HepG2 (cell line): ENCODE results near the gene AGPAT3.

Experiments used
- ATF2 ChIP-seq: sonication (generic); formaldehyde crosslinking; IDR thresholded peaks from 2 replicates; pipeline ENCODE4 v1.4.0; 2020; ENCODE audit warnings: missing genetic modification reagents
- MAZ ChIP-seq, 2 experiments: sonication (generic) in 1 of 2; formaldehyde crosslinking in 1 of 2; IDR thresholded peaks; 2 replicates each; pipeline versions ENCODE4 v1.5.0 to v1.6.1; 2012 to 2020; ENCODE audit warnings: low read depth in 2 of 2, mild to moderate bottlenecking in 2 of 2, borderline replicate concordance in 1 of 2, improper control_type of control experiment in 1 of 2, low read length in 1 of 2, missing genetic modification reagents in 1 of 2, moderate library complexity in 1 of 2
- ZNF503 ChIP-seq: sonication (generic); formaldehyde crosslinking; IDR thresholded peaks from 2 replicates; pipeline ENCODE4 v1.4.0; 2020; ENCODE audit warnings: missing genetic modification reagents

- TF ChIP-seq ATF2 (no peak), ZNF503 (CRISPR knock-in tag) (no peak), MAZ (IDR thresholded peaks at IDR 0.05; ENCODE audit: borderline replicate concordance, low read depth, low read length) (no peak), MAZ (CRISPR knock-in tag; IDR thresholded peaks at IDR 0.05; ENCODE audit: low read depth) (no peak)
Observed at GRCh38 chr21:44035244-44035643, 170.2 kb downstream of the AGPAT3 start.
